Chondrocyte (in vitro differentiated cells): ENCODE measurements around the gene DLG2. TPM values are rescaled to one million over a fixed set of nuclear protein-coding genes. Genes with fewer than 3 reads are reported as not detected.

ENCODE experiments used
- DNase-seq: peaks from one replicate; pipeline ENCODE4 v3.0.0; 2021; ENCODE audit warnings: mixed read lengths, low spot score
- H3K27ac Mint-ChIP-seq: one replicate; pipeline ENCODE4 v1.8.0; 2021; ENCODE audit warnings: mild to moderate bottlenecking, moderate library complexity, mixed read lengths; ENCODE audit not compliant: unreplicated experiment
- H3K27me3 Mint-ChIP-seq: 2 replicates; pipeline ENCODE4 v1.8.0; 2021; ENCODE audit warnings: low read depth, mixed read lengths
- H3K36me3 Mint-ChIP-seq: 2 replicates; pipeline ENCODE4 v1.8.0; 2021; ENCODE audit warnings: low read depth, mixed read lengths
- H3K4me1 Mint-ChIP-seq: 2 replicates; pipeline ENCODE4 v1.8.0; 2021; ENCODE audit warnings: low read depth, mild to moderate bottlenecking, mixed read lengths
- H3K4me3 Mint-ChIP-seq: one replicate; pipeline ENCODE4 v1.8.0; 2021; ENCODE audit warnings: mild to moderate bottlenecking, moderate library complexity, mixed read lengths; ENCODE audit not compliant: unreplicated experiment
- H3K9me3 Mint-ChIP-seq: 2 replicates; pipeline ENCODE4 v1.8.0; 2021; ENCODE audit warnings: low read depth, mixed read lengths
- CTCF ChIP-seq: fragments of 200-600 bp; sonication (generic); IDR thresholded peaks from 2 replicates; pipeline ENCODE4 v1.5.0; 2021; ENCODE audit warnings: antibody characterized with exemption, mild to moderate bottlenecking, moderate library complexity
- total RNA-seq: library from RNA; stranded (reverse); gene quantifications from 3 replicates; pipeline ENCODE4 v1.2.1, GENCODE V29; 2021

Gene DLG2
- total RNA-seq, 1 donor from 2014 or later = 1.3 TPM

DNA sequence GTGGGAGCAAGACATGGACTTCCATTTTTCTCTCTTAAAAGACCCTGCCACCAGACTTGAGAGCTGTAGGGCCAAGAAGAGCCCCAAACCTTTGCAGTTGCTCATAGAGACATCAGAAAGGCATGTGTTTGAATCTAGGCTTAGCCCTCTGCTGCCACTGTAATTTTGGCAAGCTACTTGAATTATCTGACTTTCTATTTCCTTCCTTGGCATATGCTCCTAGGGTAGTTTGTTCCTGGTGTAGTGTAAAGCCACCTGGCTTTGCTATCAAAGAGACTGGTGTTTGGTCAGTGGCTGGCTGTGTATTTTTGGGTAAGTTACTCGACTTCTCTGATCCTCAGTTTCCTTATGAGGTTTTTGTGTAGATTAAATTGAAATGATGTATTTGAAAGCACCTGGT, 2088.9 kb downstream of the DLG2 start:
- H3K36me3 Mint-ChIP-seq = no peaks in the 10 kb centered on the region
- no peak for TF ChIP-seq CTCF
- peaks cover 10% of the 10 kb centered on the region for H3K27me3 Mint-ChIP-seq
- H3K4me3 Mint-ChIP-seq = no peak overlapping the region
- H3K9me3 Mint-ChIP-seq = no peaks in the 10 kb centered on the region
- H3K4me1 Mint-ChIP-seq = no peaks in the 10 kb centered on the region
- no peak for DNase-seq
- H3K27ac Mint-ChIP-seq = no peak overlapping the region

- H3K36me3 Mint-ChIP-seq = no peaks in the 10 kb centered on the region
- H3K4me3 Mint-ChIP-seq = no peak overlapping the region
- H3K4me1 Mint-ChIP-seq = no peaks in the 10 kb centered on the region
- DNase-seq = no peak
- peaks cover 7% of the 10 kb centered on the region for H3K27me3 Mint-ChIP-seq
- H3K27ac Mint-ChIP-seq = no peak overlapping the region
- H3K9me3 Mint-ChIP-seq = no peaks in the 10 kb centered on the region
- no peak for TF ChIP-seq CTCF
Observed at GRCh38 chr11:83537131-83537610, 2090.0 kb downstream of the DLG2 start.

GRCh38 chr11:83533166-83533565, 2094.0 kb downstream of the DLG2 start:
- no peak overlapping the region for H3K4me3 Mint-ChIP-seq
- no peaks in the 10 kb centered on the region for H3K36me3 Mint-ChIP-seq
- H3K27ac Mint-ChIP-seq = no peak overlapping the region
- DNase-seq = no peak
- H3K27me3 Mint-ChIP-seq = peaks cover 2% of the 10 kb centered on the region
- TF ChIP-seq CTCF = no peak
- no peaks in the 10 kb centered on the region for H3K4me1 Mint-ChIP-seq
- H3K9me3 Mint-ChIP-seq = no peaks in the 10 kb centered on the region

- Mint-ChIP-seq H3K27me3 (peaks cover 11% of the 10 kb centered on the region), H3K9me3 (no peaks in the 10 kb centered on the region), H3K4me3 (no peak overlapping the region), H3K36me3 (no peaks in the 10 kb centered on the region), H3K27ac (no peak overlapping the region), H3K4me1 (no peaks in the 10 kb centered on the region)
- no peak for DNase-seq
- no peak for TF ChIP-seq CTCF
Observed at GRCh38 chr11:83528877-83529276, 2098.3 kb downstream of the DLG2 start.

DNA sequence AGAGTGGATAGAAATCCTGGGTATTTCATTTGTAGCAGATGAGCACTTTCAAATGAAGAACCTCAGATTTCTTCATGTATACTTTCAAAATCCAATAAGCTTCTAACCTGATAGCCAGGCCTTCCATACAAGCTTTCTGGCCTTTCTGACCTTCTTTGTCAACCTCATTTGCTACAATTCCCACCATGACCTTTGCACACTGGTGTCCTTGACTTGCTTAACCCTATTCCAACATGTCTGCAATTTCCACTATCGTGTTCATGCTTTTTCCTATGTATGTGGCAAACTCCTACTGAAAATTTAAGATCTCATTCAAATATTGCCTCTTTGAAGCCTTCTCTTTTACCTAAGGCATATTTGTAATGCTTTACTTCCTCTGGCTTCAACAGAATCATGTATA, 2098.9 kb downstream of the DLG2 start:
- Mint-ChIP-seq H3K4me3 (no peak overlapping the region), H3K4me1 (no peaks in the 10 kb centered on the region), H3K36me3 (no peaks in the 10 kb centered on the region), H3K9me3 (no peaks in the 10 kb centered on the region), H3K27me3 (peaks cover 9% of the 10 kb centered on the region), H3K27ac (no peak overlapping the region)
- no peak for TF ChIP-seq CTCF
- DNase-seq = no peak
